ENCODE data around the gene TCFL5. TPM values are rescaled to one million over a fixed set of nuclear protein-coding genes. Genes with fewer than 3 reads are reported as not detected.
A peak's percentile ranks its signal among the peaks of the same experiment; 100 is the strongest.
"Not testable (repeated sequence)": the region's sequence is repeated elsewhere in the genome, so short reads cannot be mapped to it uniquely, and the experiment has no call there.

TCFL5 gene
- total and polyA plus RNA-seq, 4 donors: 4.5 to 10.7 (median 4.7) TPM

GRCh38 chr20:62854121-62854520 lies 7.5 kb downstream of the TCFL5 start:
- Histone ChIP-seq H3K4me3 (ENCODE audit: low read length in 2 of 2) (no peak overlapping the region), H3K36me3 (ENCODE audit: control insufficient read depth in 1 of 2, insufficient read depth in 2 of 2, low read length in 1 of 2) (peaks cover 0 to 2% of the 10 kb centered on the region in 2 donors), H3K27me3 (ENCODE audit: control insufficient read depth in 1 of 2, insufficient read depth in 2 of 2, low read length in 1 of 2) (no peaks in the 10 kb centered on the region), H3K4me1 (ENCODE audit: control insufficient read depth in 1 of 2, insufficient read depth in 2 of 2, low read length in 2 of 2) (no peaks in the 10 kb centered on the region), H3K27ac (ENCODE audit: low read depth in 1 of 2, low read length in 2 of 2) (no peak overlapping the region), H3K9me3 (ENCODE audit: control insufficient read depth, low read length) (no peaks in the 10 kb centered on the region)
- ATAC-seq (ENCODE audit: low FRiP score) (no peak), DNase-seq (peak in 1 of 2 donors; percentile 50)
- WGBS, 2 donors: 96 to 97% methylated on average over 13 of the region's 13 CpGs
- intact Hi-C loops (cut with DNase I): no loop called here

- H3K27ac ChIP-seq (ENCODE audit: low read depth in 1 of 2, low read length in 2 of 2); H3K4me1 ChIP-seq (ENCODE audit: control insufficient read depth in 1 of 2, insufficient read depth in 2 of 2, low read length in 2 of 2); H3K4me3 ChIP-seq (ENCODE audit: low read length in 2 of 2); ATAC-seq (ENCODE audit: low FRiP score); intact Hi-C loops (cut with DNase I); H3K36me3 ChIP-seq (ENCODE audit: control insufficient read depth in 1 of 2, insufficient read depth in 2 of 2, low read length in 1 of 2); H3K9me3 ChIP-seq (ENCODE audit: control insufficient read depth, low read length); H3K27me3 ChIP-seq (ENCODE audit: control insufficient read depth in 1 of 2, insufficient read depth in 2 of 2, low read length in 1 of 2): not testable (repeated sequence)
- DNase-seq: peak in 1 of 2 donors; percentile 39
- WGBS, 2 donors: 87 to 91% methylated on average over 6 of the region's 6 CpGs
Observed at GRCh38 chr20:62853304-62853703, 8.3 kb downstream of the TCFL5 start.

GRCh38 chr20:62852841-62853240 lies 8.8 kb downstream of the TCFL5 start:
- no peak overlapping the region for H3K4me3 ChIP-seq (ENCODE audit: low read length in 2 of 2)
- DNase-seq (peak in 1 of 2 donors; percentile 20), ATAC-seq (ENCODE audit: low FRiP score) (no peak)
- no peaks in the 10 kb centered on the region for H3K27me3 ChIP-seq (ENCODE audit: control insufficient read depth in 1 of 2, insufficient read depth in 2 of 2, low read length in 1 of 2)
- intact Hi-C loops (cut with DNase I): no loop called here
- no peaks in the 10 kb centered on the region for H3K9me3 ChIP-seq (ENCODE audit: control insufficient read depth, low read length)
- 91 to 95% methylated on average over 12 of the region's 12 CpGs for WGBS, 2 donors
- no peak overlapping the region for H3K27ac ChIP-seq (ENCODE audit: low read depth in 1 of 2, low read length in 2 of 2)
- peaks cover 0 to 2% of the 10 kb centered on the region in 2 donors for H3K36me3 ChIP-seq (ENCODE audit: control insufficient read depth in 1 of 2, insufficient read depth in 2 of 2, low read length in 1 of 2)
- H3K4me1 ChIP-seq (ENCODE audit: control insufficient read depth in 1 of 2, insufficient read depth in 2 of 2, low read length in 2 of 2): no peaks in the 10 kb centered on the region

DNA sequence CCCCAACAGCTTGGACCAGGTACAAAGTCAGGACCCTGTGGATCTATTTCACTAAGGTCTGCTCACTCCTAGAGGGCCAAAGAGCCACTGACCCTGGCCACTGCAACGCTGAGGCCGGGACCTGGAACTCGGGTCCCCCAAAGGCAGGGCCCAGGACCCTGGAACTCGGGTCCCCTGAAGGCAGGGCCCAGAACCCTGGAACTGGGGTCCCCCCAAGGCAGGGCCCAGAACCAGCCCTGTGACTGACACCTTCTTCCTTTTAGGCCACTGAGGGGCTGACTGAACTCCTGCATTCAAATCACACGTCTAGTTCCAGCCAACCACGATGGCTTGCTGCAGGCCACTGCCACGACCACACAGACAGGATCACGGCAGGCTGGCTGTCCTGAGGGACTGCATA lies 9.4 kb downstream of the TCFL5 start:
- ATAC-seq (ENCODE audit: low FRiP score) (no peak), DNase-seq (peak in 1 of 2 donors; percentile 53)
- Histone ChIP-seq H3K27ac (ENCODE audit: low read depth in 1 of 2, low read length in 2 of 2) (no peak overlapping the region), H3K9me3 (ENCODE audit: control insufficient read depth, low read length) (no peaks in the 10 kb centered on the region), H3K4me3 (ENCODE audit: low read length in 2 of 2) (no peak overlapping the region), H3K27me3 (ENCODE audit: control insufficient read depth in 1 of 2, insufficient read depth in 2 of 2, low read length in 1 of 2) (no peaks in the 10 kb centered on the region), H3K36me3 (ENCODE audit: control insufficient read depth in 1 of 2, insufficient read depth in 2 of 2, low read length in 1 of 2) (peaks cover 0 to 2% of the 10 kb centered on the region in 2 donors), H3K4me1 (ENCODE audit: control insufficient read depth in 1 of 2, insufficient read depth in 2 of 2, low read length in 2 of 2) (no peaks in the 10 kb centered on the region)
- intact Hi-C loops (cut with DNase I): no loop called here
- 91% methylated on average over 8 of the region's 8 CpGs for whole genome bisulfite sequencing, 2 donors

- no peaks in the 10 kb centered on the region for H3K27me3 ChIP-seq (ENCODE audit: control insufficient read depth in 1 of 2, insufficient read depth in 2 of 2, low read length in 1 of 2)
- ATAC-seq (ENCODE audit: low FRiP score) (no peak), DNase-seq (peak in 1 of 2 donors; percentile 65)
- intact Hi-C loops (cut with DNase I): no loop called here
- WGBS, 2 donors: 89 to 90% methylated on average over 22 of the region's 22 CpGs
- H3K36me3 ChIP-seq (ENCODE audit: control insufficient read depth in 1 of 2, insufficient read depth in 2 of 2, low read length in 1 of 2): no peaks in the 10 kb centered on the region
- H3K9me3 ChIP-seq (ENCODE audit: control insufficient read depth, low read length): no peaks in the 10 kb centered on the region
- H3K4me3 ChIP-seq (ENCODE audit: low read length in 2 of 2): no peak overlapping the region
- no peak overlapping the region for H3K27ac ChIP-seq (ENCODE audit: low read depth in 1 of 2, low read length in 2 of 2)
- no peaks in the 10 kb centered on the region for H3K4me1 ChIP-seq (ENCODE audit: control insufficient read depth in 1 of 2, insufficient read depth in 2 of 2, low read length in 2 of 2)
Observed at GRCh38 chr20:62850333-62850974, 11.2 kb downstream of the TCFL5 start.

GRCh38 chr20:62849431-62849830 lies 12.2 kb downstream of the TCFL5 start:
- intact Hi-C loops (cut with DNase I): no loop called here
- Histone ChIP-seq H3K9me3 (ENCODE audit: control insufficient read depth, low read length) (no peaks in the 10 kb centered on the region), H3K4me3 (ENCODE audit: low read length in 2 of 2) (no peak overlapping the region), H3K36me3 (ENCODE audit: control insufficient read depth in 1 of 2, insufficient read depth in 2 of 2, low read length in 1 of 2) (no peaks in the 10 kb centered on the region), H3K27me3 (ENCODE audit: control insufficient read depth in 1 of 2, insufficient read depth in 2 of 2, low read length in 1 of 2) (no peaks in the 10 kb centered on the region), H3K4me1 (ENCODE audit: control insufficient read depth in 1 of 2, insufficient read depth in 2 of 2, low read length in 2 of 2) (no peaks in the 10 kb centered on the region), H3K27ac (ENCODE audit: low read depth in 1 of 2, low read length in 2 of 2) (no peak overlapping the region)
- ATAC-seq (ENCODE audit: low FRiP score): no peak
- DNase-seq: no peak

DNA sequence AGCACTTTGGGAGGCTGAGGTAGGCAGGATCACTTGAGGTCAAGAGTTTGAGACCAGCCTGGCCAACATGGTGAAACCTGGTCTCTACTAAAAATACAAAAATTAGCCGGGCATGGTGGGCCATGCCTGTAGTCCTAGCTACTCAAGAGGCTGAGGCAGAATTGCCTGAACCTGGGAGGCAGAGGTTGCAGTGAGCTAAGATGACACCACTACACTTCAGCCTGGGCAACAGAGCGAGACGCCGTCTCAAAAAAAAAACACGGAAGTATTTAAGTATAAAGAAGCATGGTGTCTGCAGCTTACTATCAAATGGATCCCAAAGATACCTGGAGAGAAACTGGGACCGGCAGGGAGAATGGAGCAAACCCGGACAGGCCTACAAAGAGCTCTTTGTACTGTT lies 12.7 kb downstream of the TCFL5 start:
- DNase-seq; H3K27ac ChIP-seq (ENCODE audit: low read depth in 1 of 2, low read length in 2 of 2); H3K9me3 ChIP-seq (ENCODE audit: control insufficient read depth, low read length); H3K4me1 ChIP-seq (ENCODE audit: control insufficient read depth in 1 of 2, insufficient read depth in 2 of 2, low read length in 2 of 2); intact Hi-C loops (cut with DNase I); H3K4me3 ChIP-seq (ENCODE audit: low read length in 2 of 2); H3K36me3 ChIP-seq (ENCODE audit: control insufficient read depth in 1 of 2, insufficient read depth in 2 of 2, low read length in 1 of 2); H3K27me3 ChIP-seq (ENCODE audit: control insufficient read depth in 1 of 2, insufficient read depth in 2 of 2, low read length in 1 of 2); ATAC-seq (ENCODE audit: low FRiP score): not testable (repeated sequence)
- 96 to 97% methylated on average over 7 of the region's 7 CpGs for WGBS, 2 donors

GRCh38 chr20:62846166-62846890 lies 15.3 kb downstream of the TCFL5 start:
- intact Hi-C loops (cut with DNase I): no loop called here
- DNase-seq (no peak), ATAC-seq (ENCODE audit: low FRiP score) (no peak)
- Histone ChIP-seq H3K27ac (ENCODE audit: low read depth in 1 of 2, low read length in 2 of 2) (no peak overlapping the region), H3K4me3 (ENCODE audit: low read length in 2 of 2) (no peak overlapping the region), H3K9me3 (ENCODE audit: control insufficient read depth, low read length) (no peaks in the 10 kb centered on the region), H3K36me3 (ENCODE audit: control insufficient read depth in 1 of 2, insufficient read depth in 2 of 2, low read length in 1 of 2) (no peaks in the 10 kb centered on the region), H3K4me1 (ENCODE audit: control insufficient read depth in 1 of 2, insufficient read depth in 2 of 2, low read length in 2 of 2) (no peaks in the 10 kb centered on the region), H3K27me3 (ENCODE audit: control insufficient read depth in 1 of 2, insufficient read depth in 2 of 2, low read length in 1 of 2) (no peaks in the 10 kb centered on the region)
- WGBS, 2 donors: 92 to 93% methylated on average over 19 of the region's 19 CpGs

Data from aorta (tissue), 5 donors.